ENCODE results near the gene SPAG16.

GRCh38 chr2:213696442-213696841 is 412.2 kb downstream of the SPAG16 start:
- TF ChIP-seq CTCF (conservative IDR thresholded peaks at IDR 0.05; ENCODE audit: low read length), result no peak
- no peak for TF ChIP-seq EZH2phosphoT487 (IDR thresholded peaks at IDR 0.05; ENCODE audit: borderline replicate concordance)
